HUES48 (cell line): ENCODE measurements around the gene NUCB1.
A peak's percentile ranks its signal among the peaks of the same experiment; 100 is the strongest.
"Not testable (repeated sequence)": the region's sequence is repeated elsewhere in the genome, so short reads cannot be mapped to it uniquely, and the experiment has no call there.

ENCODE experiments used
- H3K27ac ChIP-seq: one replicate; pipeline ENCODE4 v1.7.0; 2013; ENCODE audit warnings: low read depth, low read length, inconsistent platforms
- H3K27me3 ChIP-seq: 2 replicates; pipeline ENCODE4 v1.6.1; 2013; ENCODE audit warnings: mild to moderate bottlenecking, low read length; ENCODE audit not compliant: control insufficient read depth, insufficient read depth
- H3K36me3 ChIP-seq: 2 replicates; pipeline ENCODE4 v1.6.1; 2013; ENCODE audit warnings: low read length; ENCODE audit not compliant: control insufficient read depth, insufficient read depth
- H3K4me1 ChIP-seq: 2 replicates; pipeline ENCODE4 v1.6.1; 2013; ENCODE audit warnings: mild to moderate bottlenecking, low read length; ENCODE audit not compliant: control insufficient read depth, insufficient read depth
- H3K4me3 ChIP-seq: 2 replicates; pipeline ENCODE4 v1.5.1; 2013; ENCODE audit warnings: mild to moderate bottlenecking, low read depth, low read length
- H3K9ac ChIP-seq: 2 replicates; pipeline ENCODE4 v1.6.1; 2013; ENCODE audit warnings: mild to moderate bottlenecking, low read depth, low read length, moderate library complexity
- H3K9me3 ChIP-seq: 2 replicates; pipeline ENCODE4 v1.6.1; 2013; ENCODE audit warnings: low read length; ENCODE audit not compliant: control insufficient read depth, insufficient read depth

NUCB1 gene

DNA sequence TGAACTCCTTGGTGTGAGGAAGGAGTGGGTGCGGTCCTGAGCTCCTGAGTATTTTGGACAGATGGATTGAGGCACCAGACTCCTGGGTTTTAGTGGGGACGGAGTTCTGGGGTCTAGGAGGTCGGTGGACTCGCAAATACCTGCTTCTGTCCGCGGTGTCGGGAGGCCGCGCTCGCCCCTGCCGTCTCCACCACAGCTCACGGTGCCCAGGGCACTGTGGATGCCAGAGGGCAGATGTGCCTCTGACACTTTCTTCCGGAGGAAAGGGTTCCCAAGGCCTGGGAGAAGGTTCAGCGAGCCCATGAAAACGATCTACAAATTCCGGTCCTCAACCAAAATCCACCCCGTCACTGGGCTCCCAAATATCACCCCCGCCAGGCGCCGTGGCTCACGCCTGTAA, 4.9 kb upstream of the NUCB1 start:
- H3K4me3 ChIP-seq, result no peak overlapping the region
- no peaks in the 10 kb centered on the region for H3K27me3 ChIP-seq
- no peaks in the 10 kb centered on the region for H3K9me3 ChIP-seq
- H3K27ac ChIP-seq, result no peak overlapping the region
- no peaks in the 10 kb centered on the region for H3K36me3 ChIP-seq
- H3K4me1 ChIP-seq, result no peaks in the 10 kb centered on the region
- no peak overlapping the region for H3K9ac ChIP-seq

GRCh38 chr19:48896191-48896720, 3.9 kb upstream of the NUCB1 start:
- Histone ChIP-seq H3K36me3 (no peaks in the 10 kb centered on the region), H3K4me3 (no peak overlapping the region; the same call in 1 of the 2 replicates), H3K9me3 (no peaks in the 10 kb centered on the region), H3K27me3 (no peaks in the 10 kb centered on the region), H3K4me1 (peaks cover 3% of the 10 kb centered on the region; the same call in 1 of the 2 replicates), H3K27ac (no peak overlapping the region), H3K9ac (no peak overlapping the region)

- H3K4me1 ChIP-seq, result peaks cover 3% of the 10 kb centered on the region; the same call in 1 of the 2 replicates
- H3K9ac ChIP-seq, result no peak overlapping the region
- no peak overlapping the region for H3K27ac ChIP-seq
- no peak overlapping the region for H3K4me3 ChIP-seq
- no peaks in the 10 kb centered on the region for H3K27me3 ChIP-seq
- H3K9me3 ChIP-seq, result no peaks in the 10 kb centered on the region
- H3K36me3 ChIP-seq, result peaks cover 4% of the 10 kb centered on the region
Measured at GRCh38 chr19:48897181-48897580, 2.9 kb upstream of the NUCB1 start.

DNA sequence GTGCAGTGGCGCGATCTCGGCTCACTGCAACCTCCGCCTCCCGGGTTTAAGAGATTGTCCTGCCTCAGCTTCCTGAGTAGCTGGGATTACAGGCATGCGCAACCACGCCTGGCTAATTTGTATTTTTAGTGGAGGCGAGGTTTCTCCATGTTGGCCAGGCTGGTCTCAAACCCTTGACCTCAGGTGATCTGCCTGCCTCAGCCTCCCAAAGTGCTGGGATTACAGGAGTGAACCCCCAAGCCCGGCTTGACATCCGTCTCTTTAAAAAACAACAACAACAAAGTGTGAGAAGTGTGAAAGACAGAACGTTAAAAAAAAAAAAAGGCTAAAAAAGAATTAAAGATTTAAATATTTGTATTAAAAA, 744 bp upstream of the NUCB1 start:
- H3K9me3 ChIP-seq, H3K27me3 ChIP-seq, H3K27ac ChIP-seq, H3K4me1 ChIP-seq: not testable (repeated sequence)
- peak overlapping the region; percentile 83 for H3K4me3 ChIP-seq
- peak overlapping the region; percentile 67; the same call in 1 of the 2 replicates for H3K9ac ChIP-seq
- H3K36me3 ChIP-seq, result peaks cover 11% of the 10 kb centered on the region

DNA sequence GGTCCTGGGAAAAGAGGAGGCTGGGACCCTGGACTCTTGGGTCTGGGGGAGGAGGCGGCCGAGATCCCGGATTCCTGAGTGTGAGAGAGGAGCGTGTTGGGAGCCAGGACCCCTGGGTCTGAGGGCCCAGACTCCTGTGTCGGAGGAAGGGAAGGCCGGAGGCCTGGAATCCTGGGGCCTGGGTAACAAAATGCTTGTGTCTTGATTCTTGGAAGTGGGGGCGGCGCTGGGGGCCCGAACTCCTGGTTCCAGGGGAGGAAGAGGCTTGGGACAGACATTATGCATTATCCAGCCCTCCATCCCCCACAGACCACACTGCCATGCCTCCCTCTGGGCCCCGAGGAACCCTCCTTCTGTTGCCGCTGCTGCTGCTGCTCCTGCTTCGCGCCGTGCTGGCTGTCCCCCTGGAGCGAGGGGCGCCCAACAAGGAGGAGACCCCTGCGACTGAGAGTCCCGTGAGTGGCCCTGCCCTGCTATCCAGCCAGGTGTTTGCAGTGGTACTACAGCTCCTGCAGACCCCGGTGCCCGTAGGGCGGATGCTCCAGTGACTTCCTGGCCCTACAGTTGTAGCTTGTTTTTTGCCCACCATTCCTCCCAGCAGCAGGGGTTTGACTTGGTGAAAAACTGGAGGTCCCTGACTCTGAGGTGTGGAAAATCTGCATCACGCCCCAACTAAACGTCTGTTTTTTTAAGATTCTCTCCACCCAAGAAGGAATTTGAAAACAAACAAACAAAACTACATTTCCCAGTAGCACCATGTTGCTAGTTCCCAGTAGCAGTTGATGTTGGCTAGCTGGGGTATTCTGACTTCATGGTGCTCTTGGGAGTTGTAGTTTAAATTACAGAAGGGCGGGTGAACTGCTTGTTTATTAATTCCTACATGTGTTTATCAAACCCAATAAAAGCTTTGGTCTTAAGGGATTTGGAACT, 630 bp downstream of the NUCB1 start:
- peaks cover 3% of the 10 kb centered on the region; the same call in 1 of the 2 replicates for H3K4me1 ChIP-seq
- no peaks in the 10 kb centered on the region for H3K27me3 ChIP-seq
- H3K36me3 ChIP-seq, result peaks cover 22% of the 10 kb centered on the region
- H3K27ac ChIP-seq, result peak overlapping the region; percentile 73
- peak overlapping the region; percentile 47 for H3K9ac ChIP-seq
- H3K4me3 ChIP-seq, result peak overlapping the region; percentile 83
- H3K9me3 ChIP-seq, result no peaks in the 10 kb centered on the region

DNA sequence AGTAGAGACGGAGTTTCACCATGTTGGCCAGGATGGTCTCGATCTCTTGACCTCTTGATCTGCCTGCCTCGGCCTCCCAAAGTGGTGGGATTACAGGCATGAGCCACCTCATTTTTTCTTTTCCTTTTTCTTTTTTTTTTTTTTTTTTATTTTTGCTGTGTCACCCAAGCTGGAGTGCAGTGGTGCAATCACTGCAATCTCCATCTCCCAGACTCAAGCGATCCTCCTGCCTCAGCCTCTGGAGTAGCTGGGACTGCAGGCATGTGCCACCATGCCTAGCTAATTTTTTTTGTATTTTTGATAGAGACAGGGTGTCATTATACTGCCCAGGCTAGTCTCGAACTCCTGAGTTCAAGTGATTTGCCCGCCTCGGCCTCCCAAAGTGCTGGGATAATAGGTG, 2.2 kb downstream of the NUCB1 start:
- peaks cover 22% of the 10 kb centered on the region for H3K36me3 ChIP-seq
- H3K9me3 ChIP-seq, H3K9ac ChIP-seq, H3K27me3 ChIP-seq, H3K4me3 ChIP-seq, H3K4me1 ChIP-seq, H3K27ac ChIP-seq: not testable (repeated sequence)

- peaks cover 31% of the 10 kb centered on the region for H3K36me3 ChIP-seq
- not testable (repeated sequence) for H3K27me3 ChIP-seq, H3K4me1 ChIP-seq, H3K27ac ChIP-seq, H3K9me3 ChIP-seq, H3K4me3 ChIP-seq, H3K9ac ChIP-seq
Measured at GRCh38 chr19:48903788-48904187, 3.7 kb downstream of the NUCB1 start.

GRCh38 chr19:48905664-48906063, 5.6 kb downstream of the NUCB1 start:
- Histone ChIP-seq H3K9ac (no peak overlapping the region), H3K27me3 (no peaks in the 10 kb centered on the region), H3K9me3 (no peaks in the 10 kb centered on the region), H3K36me3 (peaks cover 42% of the 10 kb centered on the region), H3K4me3 (no peak overlapping the region), H3K4me1 (peaks cover 3% of the 10 kb centered on the region; the same call in 1 of the 2 replicates), H3K27ac (no peak overlapping the region)

- no peaks in the 10 kb centered on the region for H3K4me1 ChIP-seq
- H3K4me3 ChIP-seq, result no peak overlapping the region
- H3K27me3 ChIP-seq, result no peaks in the 10 kb centered on the region
- H3K27ac ChIP-seq, result no peak overlapping the region
- H3K9ac ChIP-seq, result no peak overlapping the region
- peaks cover 48% of the 10 kb centered on the region for H3K36me3 ChIP-seq
- H3K9me3 ChIP-seq, result no peaks in the 10 kb centered on the region
Measured at GRCh38 chr19:48906324-48906723, 6.2 kb downstream of the NUCB1 start.

GRCh38 chr19:48907671-48908070, 7.6 kb downstream of the NUCB1 start:
- Histone ChIP-seq H3K27ac (no peak overlapping the region), H3K36me3 (peaks cover 54% of the 10 kb centered on the region), H3K4me3 (no peak overlapping the region), H3K9ac (no peak overlapping the region), H3K27me3 (no peaks in the 10 kb centered on the region), H3K9me3 (no peaks in the 10 kb centered on the region), H3K4me1 (no peaks in the 10 kb centered on the region)

GRCh38 chr19:48909424-48910077, 9.4 kb downstream of the NUCB1 start:
- not testable (repeated sequence) for H3K27ac ChIP-seq, H3K4me1 ChIP-seq, H3K9me3 ChIP-seq, H3K4me3 ChIP-seq, H3K27me3 ChIP-seq, H3K9ac ChIP-seq
- peaks cover 65% of the 10 kb centered on the region for H3K36me3 ChIP-seq
